GM18907 (cell line): ENCODE data around the gene NUBPL.
"Not testable (repeated sequence)": the region's sequence is repeated elsewhere in the genome, so short reads cannot be mapped to it uniquely, and the experiment has no call there.

ENCODE experiments used
- ATAC-seq: cut with Tn5 transposase; IDR thresholded peaks from one replicate; pipeline ENCODE4 v1.9.1; 2021; ENCODE audit warnings: mild to moderate bottlenecking, moderate library complexity; ENCODE audit not compliant: unreplicated experiment

The NUBPL gene

GRCh38 chr14:31668348-31668747 lies 107.1 kb downstream of the NUBPL start:
- ATAC-seq: no peak

- ATAC-seq: no peak
Measured at GRCh38 chr14:31672709-31673108, 111.5 kb downstream of the NUBPL start.

DNA sequence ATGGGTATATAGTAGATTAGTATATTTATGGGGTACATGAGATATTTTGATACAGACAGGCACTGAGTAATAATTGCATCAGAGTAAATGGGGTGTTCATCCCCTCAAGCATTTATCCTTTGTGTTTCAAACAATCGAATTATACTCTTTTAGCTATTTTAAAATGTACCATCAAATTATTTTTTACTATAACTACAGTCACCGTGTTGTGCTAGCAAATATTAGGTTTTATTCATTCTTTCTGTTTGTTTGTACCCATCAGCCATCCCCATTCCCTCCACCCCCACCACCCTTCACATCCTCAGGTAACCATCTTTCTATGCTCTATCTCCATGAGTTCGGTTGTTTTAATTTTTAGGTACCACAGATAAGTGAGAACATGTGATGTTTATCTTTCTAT lies 115.8 kb downstream of the NUBPL start:
- ATAC-seq: no peak

GRCh38 chr14:31677630-31678029 lies 116.4 kb downstream of the NUBPL start:
- ATAC-seq: no peak

DNA sequence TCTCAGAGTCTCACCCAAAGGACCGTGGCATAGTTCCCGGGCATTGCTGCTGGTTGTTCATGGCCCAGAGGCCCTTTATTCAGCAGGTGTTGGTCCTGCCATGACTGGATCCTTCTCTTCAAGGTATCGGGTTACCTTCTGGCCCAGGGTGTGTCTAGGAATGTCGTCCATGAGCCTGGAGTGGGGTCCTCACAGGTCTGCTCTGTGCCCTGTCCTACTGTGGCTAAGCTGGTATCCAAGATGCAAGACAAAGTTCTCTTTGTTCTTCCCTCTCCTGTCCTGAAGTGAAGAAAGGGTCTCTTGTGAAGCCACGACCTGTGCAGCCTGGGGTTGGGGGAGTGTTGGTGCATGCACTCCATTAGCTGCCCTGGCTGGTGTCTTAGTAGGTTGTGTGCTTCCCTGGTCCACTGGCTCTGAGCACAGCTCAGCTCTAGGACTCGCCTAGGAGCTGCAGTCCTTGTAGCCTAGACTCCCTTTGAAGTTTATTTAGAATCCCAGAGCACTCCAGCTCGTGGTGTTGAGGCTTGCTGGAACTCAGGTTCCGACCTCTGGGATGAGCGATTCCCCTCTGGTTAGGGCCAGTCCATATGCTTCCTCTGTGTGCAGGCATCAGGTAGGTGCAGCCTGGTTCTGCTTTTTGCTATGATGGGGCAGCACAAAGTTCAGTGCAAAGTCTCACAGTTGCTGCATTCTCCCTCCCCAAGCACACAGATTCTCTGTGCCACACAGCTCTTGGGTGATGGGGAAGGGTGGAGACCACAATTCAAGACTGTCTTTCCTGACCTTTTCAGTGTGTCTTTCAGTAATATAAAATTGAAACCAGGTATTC lies 117.4 kb downstream of the NUBPL start:
- ATAC-seq: no peak

DNA sequence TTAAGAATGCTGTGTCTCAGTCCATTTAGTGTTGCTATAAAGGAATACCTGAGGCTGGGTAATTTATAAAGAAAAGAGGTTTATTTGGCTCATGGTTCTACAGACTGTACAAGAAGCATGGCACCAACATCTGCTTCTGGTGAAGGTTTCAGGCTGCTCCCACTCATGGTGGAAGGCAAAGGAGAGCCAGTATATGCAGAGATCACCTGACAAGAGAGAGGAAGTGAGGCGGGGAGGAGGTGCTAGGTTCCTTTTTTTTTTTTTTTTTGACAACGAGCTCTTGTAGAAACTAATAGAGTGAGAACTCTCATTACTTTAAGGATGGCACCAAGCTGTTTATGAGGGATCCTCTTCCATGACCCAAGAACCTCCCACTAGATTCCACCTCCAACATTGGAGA lies 121.6 kb downstream of the NUBPL start:
- no peak for ATAC-seq

- no peak for ATAC-seq
Measured at GRCh38 chr14:31687726-31688125, 126.5 kb downstream of the NUBPL start.

DNA sequence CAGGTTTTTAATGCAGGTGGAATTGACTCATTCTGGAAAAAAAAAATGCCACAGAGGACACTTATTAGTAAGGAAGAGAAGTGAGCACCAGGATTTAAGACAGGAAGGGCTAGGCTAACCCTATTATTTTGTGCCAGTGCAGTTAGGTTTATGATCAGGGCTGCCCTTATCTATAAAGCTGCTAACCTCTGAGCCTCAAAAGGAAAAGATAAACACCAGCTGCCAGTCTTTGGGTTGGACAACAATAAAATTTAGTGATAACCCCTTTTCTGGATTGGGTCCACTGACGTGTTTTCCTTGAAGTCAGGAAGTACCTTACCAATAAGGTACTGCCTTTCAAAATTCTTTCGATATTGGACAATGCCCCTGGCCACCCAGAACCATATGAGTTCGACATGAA lies 128.9 kb downstream of the NUBPL start:
- no peak for ATAC-seq

- ATAC-seq: no peak
Measured at GRCh38 chr14:31692376-31692781, 131.2 kb downstream of the NUBPL start.

DNA sequence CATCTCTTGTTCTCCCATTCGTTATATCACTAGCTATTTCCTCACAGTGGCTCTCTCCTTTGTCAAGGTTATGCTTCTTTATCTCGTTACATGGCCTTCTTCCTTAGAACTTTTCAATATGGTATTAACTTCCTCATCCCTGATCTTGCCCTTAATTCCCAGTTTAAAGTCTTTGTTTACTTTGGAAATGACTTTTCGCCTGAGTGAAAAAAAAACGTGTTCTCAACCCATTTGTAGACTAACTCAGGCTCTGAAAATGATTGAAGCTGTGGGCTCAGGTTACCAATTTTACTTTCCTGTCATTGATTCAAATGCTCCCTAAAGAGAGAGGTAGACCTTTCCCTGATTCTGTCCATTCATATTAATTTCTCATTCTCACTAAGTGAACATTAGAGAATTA lies 135.2 kb downstream of the NUBPL start:
- ATAC-seq: no peak

DNA sequence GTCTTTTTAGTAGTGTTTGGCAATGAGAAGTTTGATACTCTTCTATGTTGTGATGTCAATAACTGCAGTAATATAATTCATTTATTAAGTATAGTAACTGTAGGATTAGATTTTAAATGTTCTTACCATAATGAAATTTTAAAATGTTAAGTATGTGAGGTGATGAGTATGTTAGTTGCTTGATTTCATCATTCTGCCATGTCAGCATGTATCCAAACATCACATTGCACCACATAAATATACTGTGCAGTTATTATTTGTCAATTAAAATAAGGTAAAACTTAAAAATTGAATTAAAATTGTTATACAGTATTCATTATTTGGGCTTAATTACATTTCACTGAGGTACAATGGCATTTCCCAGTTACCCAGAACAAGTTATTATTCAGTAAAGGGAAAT lies 138.6 kb downstream of the NUBPL start:
- ATAC-seq: no peak

- no peak for ATAC-seq
Measured at GRCh38 chr14:31700282-31701074, 139.3 kb downstream of the NUBPL start.

DNA sequence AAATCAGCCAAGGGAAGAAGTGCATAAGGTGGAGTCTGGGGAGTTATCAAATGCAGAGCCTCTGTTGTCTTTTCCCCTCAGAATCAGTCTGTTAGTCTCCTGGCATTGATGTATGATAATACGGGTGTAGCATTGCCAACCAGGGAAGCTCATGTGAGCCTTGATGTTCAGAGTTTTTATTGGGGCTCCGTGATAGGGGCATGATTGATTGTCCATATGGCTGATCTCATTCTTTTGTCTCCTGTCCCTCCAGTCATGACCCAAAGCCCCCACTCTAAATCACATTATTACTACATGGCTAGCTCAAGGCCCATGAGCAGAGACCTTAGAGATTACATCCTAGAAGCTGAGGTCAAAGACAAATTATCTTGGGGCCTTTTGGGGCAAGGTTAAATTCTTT lies 140.9 kb downstream of the NUBPL start:
- no peak for ATAC-seq

DNA sequence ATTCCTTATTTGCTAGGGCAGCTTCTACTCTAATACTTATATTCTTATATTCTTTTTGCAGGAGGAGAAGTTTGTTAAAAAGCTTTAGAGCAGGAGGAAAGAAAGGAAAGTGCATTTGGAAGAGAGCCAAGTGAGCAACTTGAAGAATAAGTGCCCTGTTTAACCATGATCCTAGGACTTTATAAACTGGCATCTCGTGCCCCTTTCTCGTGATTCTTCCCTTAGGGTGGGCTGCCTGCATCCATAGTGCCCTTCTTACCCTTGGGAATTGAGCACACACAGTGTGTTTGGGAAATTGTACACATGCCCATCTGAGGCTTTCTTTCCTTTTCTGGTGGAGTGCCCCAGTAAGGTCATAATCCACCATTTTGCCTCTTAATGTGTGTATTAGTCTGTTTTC lies 141.9 kb downstream of the NUBPL start:
- ATAC-seq: no peak

- ATAC-seq: no peak
Measured at GRCh38 chr14:31705731-31706130, 144.5 kb downstream of the NUBPL start.

- ATAC-seq: not testable (repeated sequence)
Measured at GRCh38 chr14:31708661-31709060, 147.5 kb downstream of the NUBPL start.

- ATAC-seq: no peak
Measured at GRCh38 chr14:31712244-31713127, 151.3 kb downstream of the NUBPL start.

DNA sequence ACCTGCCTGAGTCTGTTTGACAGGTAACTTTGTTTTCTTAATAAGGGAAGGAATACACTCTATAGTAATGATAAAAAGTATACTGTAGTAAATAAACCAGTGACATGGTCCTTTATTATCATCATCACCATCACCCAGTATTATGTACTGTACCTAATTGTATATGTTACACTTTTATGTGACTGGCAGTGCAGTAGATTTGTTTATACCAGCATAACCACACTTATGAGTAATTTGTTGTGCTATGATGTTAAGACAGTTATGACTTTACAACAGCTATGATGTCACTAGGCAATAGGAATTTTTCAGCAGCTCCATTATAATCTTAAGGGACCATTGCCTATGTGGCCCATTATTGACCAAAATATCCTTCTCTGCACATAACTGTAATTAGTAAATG lies 155.0 kb downstream of the NUBPL start:
- no peak for ATAC-seq

- ATAC-seq: no peak
Measured at GRCh38 chr14:31717294-31718085, 156.3 kb downstream of the NUBPL start.

GRCh38 chr14:31718585-31718984 lies 157.4 kb downstream of the NUBPL start:
- no peak for ATAC-seq
